NK-92 (cell line): Measurements from ENCODE around the gene PICK1.

Source experiments
- DNase-seq: peaks from one replicate; lab custom pipeline; 2025; ENCODE audit not compliant: unreplicated experiment; lab: John Stamatoyannopoulos, UW

PICK1 gene

DNA sequence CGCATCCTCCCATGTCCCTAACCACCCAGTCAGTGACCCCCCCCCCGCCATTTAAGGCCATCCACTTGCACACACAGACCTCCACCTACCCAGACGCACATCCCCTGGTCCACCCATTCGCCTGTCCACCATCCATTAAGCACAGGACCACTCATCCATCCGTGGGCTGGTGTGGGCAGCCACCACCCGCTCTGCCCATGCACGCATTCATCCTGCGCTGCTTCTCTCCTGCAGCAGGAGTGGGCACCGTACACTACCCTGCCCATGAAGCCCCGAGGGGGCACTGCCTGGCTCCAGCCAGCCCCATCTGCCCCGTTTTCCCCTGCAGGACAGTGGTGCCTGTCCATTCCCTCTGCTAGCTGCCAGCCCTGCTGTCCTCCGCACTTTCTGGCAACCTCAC is 30.7 kb downstream of the PICK1 start:
- no peak for DNase-seq

GRCh38 chr22:38088629-38089473 is 31.6 kb downstream of the PICK1 start:
- DNase-seq: no peak

GRCh38 chr22:38089474-38089851 is 32.3 kb downstream of the PICK1 start:
- no peak for DNase-seq

DNA sequence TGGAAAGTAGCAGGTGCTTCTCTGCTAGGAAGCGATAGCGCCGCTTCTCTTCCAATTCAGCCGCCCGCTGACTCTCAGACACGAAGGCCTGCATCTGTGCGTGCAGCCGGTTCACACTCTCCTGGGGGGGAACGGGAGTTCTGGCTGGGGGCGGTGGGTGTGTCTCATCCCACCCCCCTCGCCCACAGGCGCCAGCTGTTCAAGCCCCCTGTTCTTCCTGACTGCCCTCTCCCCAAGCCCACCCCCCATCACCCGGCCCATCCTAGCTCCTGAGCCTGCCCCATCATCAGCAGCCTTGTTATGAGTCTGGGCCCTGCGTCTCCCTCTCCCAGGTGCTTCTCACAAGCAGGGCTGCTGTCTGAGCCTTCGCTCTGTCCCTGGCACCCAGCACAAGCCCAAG is 39.9 kb downstream of the PICK1 start:
- no peak for DNase-seq

- DNase-seq: no peak
Observed at GRCh38 chr22:38097557-38098409, 40.6 kb downstream of the PICK1 start.

- DNase-seq: no peak
Observed at GRCh38 chr22:38098410-38099249, 41.4 kb downstream of the PICK1 start.

DNA sequence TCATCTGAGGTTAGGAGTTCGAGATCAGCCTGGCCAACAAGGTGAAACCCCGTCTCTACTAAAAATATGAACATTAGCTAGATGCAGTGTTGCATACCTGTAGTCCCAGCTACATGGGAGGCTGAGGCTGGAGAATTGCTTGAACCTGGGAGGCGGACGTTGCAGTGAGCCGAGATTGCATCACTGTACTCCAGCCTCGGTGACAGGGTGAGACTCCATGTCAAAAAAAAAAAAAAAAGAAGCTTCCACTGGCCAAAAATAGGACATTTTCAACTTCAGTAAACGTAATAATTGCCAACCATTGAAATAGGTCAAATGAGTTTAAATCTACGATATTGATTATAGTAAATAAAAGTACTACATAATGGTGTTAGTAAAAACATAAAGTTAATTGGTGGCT is 46.4 kb downstream of the PICK1 start:
- no peak for DNase-seq

DNA sequence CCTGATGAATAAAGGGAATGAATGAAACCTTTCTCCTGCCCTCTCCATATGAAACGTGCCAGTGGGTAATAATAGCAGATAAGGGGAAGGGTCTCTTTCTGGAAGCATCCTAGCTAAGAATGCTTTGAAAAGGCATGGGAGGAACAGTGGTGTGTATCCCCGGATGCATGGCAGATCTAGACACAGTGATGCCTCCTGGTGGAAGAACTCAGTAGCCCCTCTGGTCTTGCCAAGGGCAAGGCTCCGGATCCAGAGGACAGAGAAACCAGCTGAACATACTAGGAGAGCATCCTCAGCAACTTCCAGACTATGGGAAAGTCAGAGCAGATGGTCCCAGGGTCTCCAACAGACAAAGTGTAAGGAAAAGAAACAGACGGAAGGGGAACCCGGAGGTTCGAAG is 46.9 kb downstream of the PICK1 start:
- no peak for DNase-seq

GRCh38 chr22:38106814-38107578 is 49.8 kb downstream of the PICK1 start:
- no peak for DNase-seq

- DNase-seq: no peak
Observed at GRCh38 chr22:38107692-38108515, 50.7 kb downstream of the PICK1 start.

DNA sequence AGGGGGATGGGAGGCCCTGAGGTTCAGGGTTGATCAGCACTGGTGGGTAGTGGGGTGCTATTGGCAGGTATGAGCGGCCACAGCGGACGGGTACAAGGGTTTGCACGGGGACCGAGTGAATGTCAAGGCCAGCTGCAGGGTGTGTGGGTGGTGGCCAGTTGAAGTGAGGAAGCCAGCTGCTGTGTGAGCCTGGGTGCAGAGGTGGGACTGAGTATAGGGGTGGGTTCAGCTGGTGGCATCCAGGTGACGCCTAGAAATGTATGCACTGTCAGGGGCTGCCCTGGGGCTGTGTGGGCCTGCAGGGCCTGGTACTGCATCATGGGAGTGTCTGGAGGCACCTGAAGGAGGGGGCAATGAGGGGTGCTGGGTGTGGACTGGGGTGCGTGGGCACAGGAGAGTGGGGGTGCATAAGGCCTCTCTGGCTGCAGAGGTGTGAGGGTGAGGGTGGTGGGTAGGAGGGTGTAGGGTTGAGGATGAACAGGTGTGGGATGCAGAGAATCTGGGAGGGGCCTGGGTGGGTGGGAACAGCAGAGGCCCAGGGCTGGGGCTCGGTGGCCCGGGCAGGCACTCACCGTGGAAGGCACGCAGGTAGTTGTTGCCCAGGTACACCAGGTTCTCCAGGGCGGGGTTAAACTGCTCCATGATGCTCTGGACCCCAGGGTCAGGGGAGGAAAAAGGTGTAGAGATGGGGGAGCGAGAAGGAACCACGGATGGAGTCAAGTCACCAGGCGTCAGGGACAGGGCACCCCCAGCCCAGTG is 51.5 kb downstream of the PICK1 start:
- no peak for DNase-seq

DNA sequence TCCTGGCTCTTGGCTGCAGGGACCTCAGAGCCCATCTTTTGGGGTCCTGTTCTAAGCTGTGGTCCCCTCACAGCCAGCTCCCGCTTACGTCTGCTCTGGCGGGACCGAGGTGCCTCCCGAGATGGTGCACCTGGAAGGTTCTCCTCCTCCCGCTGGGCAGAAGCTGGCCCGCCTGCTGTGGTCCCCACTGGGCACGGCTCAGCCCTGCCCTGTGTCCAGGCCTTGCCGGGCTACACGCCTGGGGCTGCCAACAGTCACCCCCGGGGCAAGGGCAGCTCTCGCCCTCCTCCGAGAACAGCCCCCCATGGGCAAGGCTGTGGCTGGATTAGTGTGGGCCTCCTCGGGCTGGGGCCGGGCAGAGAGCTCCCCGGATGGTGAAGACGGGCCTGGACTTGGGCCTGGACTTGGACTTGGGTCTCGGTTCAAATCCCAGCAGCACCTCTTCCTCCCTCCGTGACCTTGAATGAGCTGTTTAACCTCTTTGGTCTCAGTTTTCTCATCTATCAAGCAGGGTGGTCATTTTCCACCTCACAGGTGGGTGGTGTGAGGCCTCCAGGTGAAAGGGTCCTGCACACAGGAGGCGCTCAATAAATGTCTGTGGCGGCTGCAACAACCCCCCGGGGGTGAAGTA is 52.3 kb downstream of the PICK1 start:
- no peak for DNase-seq

GRCh38 chr22:38110008-38110862 is 53.0 kb downstream of the PICK1 start, which contains the start of gene BAIAP2L2:
TSS of gene BAIAP2L2 (minus strand) at chr22:38110684. CDS start at chr22:38110525, 159 bp downstream.
- no peak for DNase-seq

- no peak for DNase-seq
Observed at GRCh38 chr22:38110863-38111852, 54.0 kb downstream of the PICK1 start.

DNA sequence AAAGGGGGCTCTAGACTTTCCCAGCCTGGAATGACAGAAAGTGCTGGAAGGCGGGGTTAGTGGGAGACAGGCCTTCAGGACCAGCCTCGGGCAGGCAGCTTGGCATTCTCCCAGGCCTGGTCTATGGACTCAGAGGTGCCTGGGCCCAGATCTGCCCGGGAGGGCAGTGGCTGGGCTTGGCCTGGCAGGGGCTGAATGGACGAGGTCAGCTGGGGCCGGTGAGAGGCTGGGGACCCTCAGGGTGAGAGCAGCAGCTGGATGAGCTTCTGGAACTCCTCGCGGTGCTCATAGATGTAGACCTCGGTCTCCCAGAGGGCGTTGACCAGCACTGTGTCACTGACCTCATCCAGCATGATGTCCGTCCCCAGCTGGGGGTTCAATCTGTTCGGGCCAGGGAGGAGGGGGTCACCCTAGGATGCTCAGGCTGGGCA is 54.7 kb downstream of the PICK1 start:
- DNase-seq: no peak

DNA sequence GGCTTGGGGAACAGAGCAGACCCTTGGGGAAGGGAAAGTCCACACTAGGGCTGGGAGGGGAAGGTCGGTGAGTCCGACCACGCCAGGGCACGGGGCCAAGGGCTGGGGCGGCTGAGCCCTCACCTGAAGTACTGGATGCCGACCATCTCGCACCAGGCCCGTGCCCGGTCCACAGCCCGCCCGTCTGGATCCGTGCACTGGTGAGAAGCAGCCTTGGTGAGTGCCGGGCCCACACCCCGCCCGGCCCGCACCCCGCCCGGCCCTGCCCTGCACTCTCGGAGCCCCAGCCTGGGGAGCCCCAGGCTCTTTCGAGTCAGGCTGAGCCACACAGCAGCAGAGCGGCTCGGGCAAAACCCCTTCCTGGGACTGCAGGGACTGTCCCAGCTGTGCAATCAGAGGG is 55.2 kb downstream of the PICK1 start:
- no peak for DNase-seq
